Measurements from ENCODE around the gene SIRT1. TPM values are rescaled to one million over a fixed set of nuclear protein-coding genes. Genes with fewer than 3 reads are reported as not detected.

The SIRT1 gene

Small RNA genes within 50 kb of the gene (small RNA-seq; reads per million reads assigned to genes)
- gene RNU6-523P (ENCODE audit: insufficient read depth), result not detected

Data from neuronal stem cell (in vitro differentiated cells).